ENCODE measurements around the gene CD300LG.

CD300LG gene

GRCh38 chr17:43912635-43913304 lies 65.8 kb downstream of the CD300LG start:
- no peak for DNase-seq (ENCODE audit: low read depth)
- H3K4me3 ChIP-seq (ENCODE audit: low read length) = no peak overlapping the region
- TF ChIP-seq CTCF (IDR thresholded peaks at IDR 0.05; ENCODE audit: insufficient read depth, low read depth, low read length, missing control alignments) = no peak

All from epithelial cell of esophagus (primary cell).